Psoas muscle (tissue), 8 donors: ENCODE results near the gene TOP3A. TPM values are rescaled to one million over a fixed set of nuclear protein-coding genes. Genes with fewer than 3 reads are reported as not detected.
A peak's percentile ranks its signal among the peaks of the same experiment; 100 is the strongest.

Experiments
- ATAC-seq, 4 donors: fragments of 200-7000 bp; cut with Tn5 transposase; one replicate each; pipeline ENCODE4 v1.9.1; 2020; ENCODE audit warnings: moderate library complexity in 3 of 4, mild to moderate bottlenecking in 2 of 4
- DNase-seq, 2 donors: peaks; one replicate each; pipeline ENCODE4 v3.0.0-alpha.2; 2020
- H3K27ac ChIP-seq: fragments of 200-600 bp; one replicate; pipeline ENCODE4 v1.8.0; 2022
- H3K27me3 ChIP-seq, 3 donors: fragments of 200-600 bp in 1 of 3; one replicate each; pipeline versions ENCODE4 v1.6.1 to v1.8.0; 2013 to 2022; ENCODE audit warnings: low read length in 2 of 3, mild to moderate bottlenecking in 2 of 3, moderate library complexity in 1 of 3; ENCODE audit not compliant: insufficient read depth in 3 of 3
- H3K36me3 ChIP-seq, 2 donors: fragments of 200-600 bp in 1 of 2; one replicate each; pipeline versions ENCODE4 v1.6.1 to v1.8.0; 2013 to 2022; ENCODE audit warnings: low read depth in 1 of 2, mild to moderate bottlenecking in 1 of 2, moderate library complexity in 1 of 2; ENCODE audit not compliant: insufficient read depth in 1 of 2
- H3K4me1 ChIP-seq: fragments of 200-600 bp; one replicate; pipeline ENCODE4 v1.8.0; 2022
- H3K4me3 ChIP-seq: fragments of 200-600 bp; one replicate; pipeline ENCODE4 v1.8.0; 2022; ENCODE audit warnings: mild to moderate bottlenecking
- H3K9me3 ChIP-seq: fragments of 200-600 bp; one replicate; pipeline ENCODE4 v1.8.0; 2022
- CTCF ChIP-seq: fragments of 200-600 bp; IDR thresholded peaks from one replicate; pipeline ENCODE4 v1.8.0; 2022; ENCODE audit warnings: antibody characterized with exemption
- WGBS, 3 donors: extraction: QIAGEN DNeasy Blood & Tissue Kit; methylation state at CpG; one replicate each; pipeline versions ENCODE4 v1.1.6 to v1.1.7; 2013; 5-methylcytosine and 5-hydroxymethylcytosine counted together
- intact Hi-C, 2 donors: fragments of 100-400 bp; cut with DNase I; formaldehyde crosslinking; loops; one replicate each; pipeline versions ENCODE4 v1.11.0 to v1.14.2; 2022
- polyA plus RNA-seq, 3 donors: library from polyadenylated mRNA; stranded (reverse); fragments of 200-250 nt; gene quantifications; one replicate each; pipeline ENCODE4 v1.2.3, GENCODE V29; 2013
- total RNA-seq, 4 donors: library from RNA; stranded (reverse); fragmentation: NEBNext Ultra II Directional in 2 of 4; extraction: Animal tissue kit (Norgen Biotek cat#: 25700) in 2 of 4; gene quantifications; one replicate each; pipeline versions ENCODE4 v1.2.1 to v1.2.4, GENCODE V29; 2021 to 2023
- donor health status: healthy with polysubstance abuse.
- donor health status: DM: no; HTN: no; CAD: no; lungs with moderate emphysema.
- donor health status: Bipolar disorder and iron deficiency.
- donor health status: healthy.
- donor health status: DM: yes; HTN: yes; CAD: no.
- donor health status: DM: no; HTN: no; CAD: no.
- donor health status: DM: no; HTN: no; CAD: no.
- donor health status: DM: yes; HTN: yes; CAD: no.

TOP3A gene
- total and polyA plus RNA-seq, 7 donors: 8.8 to 24.3 (median 13.6) TPM

DNA sequence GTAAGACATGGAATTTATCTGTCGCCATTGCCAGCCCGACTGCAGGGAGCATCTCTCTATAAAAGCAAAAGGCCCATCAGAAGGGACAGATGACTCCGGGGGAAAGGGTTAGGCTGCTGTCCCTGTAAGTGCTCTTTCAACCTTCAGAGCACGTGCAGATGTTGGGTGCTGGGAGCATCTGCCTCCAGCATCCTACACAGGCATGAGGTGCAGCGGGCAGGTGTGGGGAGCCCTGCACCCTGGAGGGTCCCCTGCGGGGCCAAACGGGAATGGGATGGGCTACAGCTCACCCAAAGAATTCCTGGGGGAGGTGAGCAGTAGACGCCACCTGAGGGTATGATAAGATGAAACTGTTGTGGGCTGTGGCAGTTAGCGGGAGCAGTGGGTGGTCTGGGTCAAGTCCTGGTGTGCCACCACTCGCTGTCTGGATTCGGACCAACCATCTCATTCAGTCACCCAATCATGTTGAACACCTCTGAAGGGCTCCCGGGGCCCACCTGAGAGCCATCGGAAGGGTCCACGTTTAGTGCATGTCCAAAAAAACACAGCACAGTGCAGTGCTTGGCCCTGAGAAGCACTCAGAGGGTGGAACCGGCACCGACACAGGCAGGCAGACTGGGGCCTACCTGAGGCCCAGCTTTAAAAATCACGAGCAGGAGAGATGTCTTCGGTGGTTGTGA lies 4.1 kb upstream of the TOP3A start:
- peaks cover 48% of the 10 kb centered on the region for H3K4me1 ChIP-seq
- 80 to 87% (median 82%) methylated on average over 18 of the region's 18 CpGs for whole genome bisulfite sequencing, 3 donors
- ATAC-seq: no peak
- no peak for DNase-seq
- intact Hi-C loops: loop anchor here in 1 of 2 donors (5.0 kb wide), 1 partner anchor 62 kb away; the partner anchor contains the start of gene FLII
- no peaks in the 10 kb centered on the region for H3K27me3 ChIP-seq
- peaks cover 0 to 67% of the 10 kb centered on the region in 2 donors for H3K36me3 ChIP-seq
- peak overlapping the region; percentile 1 for H3K27ac ChIP-seq
- TF ChIP-seq CTCF: no peak
- H3K9me3 ChIP-seq: no peaks in the 10 kb centered on the region
- H3K4me3 ChIP-seq: peak overlapping the region; percentile 18

DNA sequence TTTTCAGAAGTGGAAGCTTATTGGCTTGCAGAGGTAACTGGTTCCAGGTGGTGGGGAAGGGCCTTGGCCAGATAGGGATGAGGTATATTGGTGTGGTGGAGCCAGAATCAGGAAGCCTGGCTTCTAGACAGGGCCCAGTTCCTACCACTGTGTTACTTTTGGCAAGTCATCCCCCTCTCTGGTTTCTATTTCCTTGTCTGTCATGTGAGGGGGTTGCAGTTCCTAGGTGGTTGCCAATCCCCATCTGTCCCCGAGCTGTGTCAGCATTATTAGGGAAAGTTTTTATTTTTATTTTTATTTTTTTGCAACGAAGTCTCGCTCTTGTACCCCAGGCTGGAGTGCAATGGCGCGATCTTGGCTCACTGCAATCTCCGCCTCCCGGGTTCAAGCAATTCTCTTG lies 3.3 kb upstream of the TOP3A start:
- intact Hi-C loops: loop anchor here in 1 of 2 donors (5.0 kb wide), 1 partner anchor 61 kb away; the partner anchor contains the start of gene FLII
- H3K27ac ChIP-seq: peak overlapping the region; percentile 1
- 80 to 89% (median 86%) methylated on average over 7 of the region's 7 CpGs for whole genome bisulfite sequencing, 3 donors
- H3K9me3 ChIP-seq: no peaks in the 10 kb centered on the region
- H3K4me1 ChIP-seq: peaks cover 56% of the 10 kb centered on the region
- peak overlapping the region; percentile 18 for H3K4me3 ChIP-seq
- ATAC-seq (no peak), DNase-seq (no peak)
- no peak for TF ChIP-seq CTCF
- no peaks in the 10 kb centered on the region for H3K27me3 ChIP-seq
- H3K36me3 ChIP-seq: peaks cover 0 to 60% of the 10 kb centered on the region in 2 donors

DNA sequence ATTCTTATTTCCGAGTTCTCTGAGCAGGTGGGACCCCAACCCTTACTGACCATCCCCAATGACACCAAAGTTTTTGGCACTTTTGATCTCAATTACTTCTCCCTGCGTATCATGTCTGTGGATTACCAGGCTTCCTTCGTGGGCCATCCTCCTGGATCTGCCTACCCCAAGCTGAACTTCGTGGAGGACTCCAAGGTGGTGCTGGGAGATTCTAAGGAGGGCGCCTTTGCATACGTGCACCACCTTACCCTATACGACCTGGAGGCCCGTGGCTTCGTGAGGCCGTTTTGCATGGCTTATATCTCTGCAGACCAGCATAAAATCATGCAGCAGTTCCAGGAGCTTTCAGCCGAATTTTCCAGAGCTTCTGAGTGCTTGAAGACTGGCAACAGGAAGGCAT lies 1.2 kb upstream of the TOP3A start:
- peak overlapping the region; percentile 99 for H3K4me3 ChIP-seq
- 64 to 68% (median 66%) methylated on average over 11 of the region's 11 CpGs for WGBS, 3 donors
- TF ChIP-seq CTCF: no peak
- H3K36me3 ChIP-seq: peaks cover 0 to 65% of the 10 kb centered on the region in 2 donors
- H3K4me1 ChIP-seq: peaks cover 63% of the 10 kb centered on the region
- intact Hi-C loops: loop anchor here in 1 of 2 donors (5.0 kb wide), 1 partner anchor 59 kb away; the partner anchor contains the start of gene FLII
- H3K27ac ChIP-seq: peak overlapping the region; percentile 95
- DNase-seq (no peak), ATAC-seq (no peak)
- no peaks in the 10 kb centered on the region for H3K27me3 ChIP-seq
- no peaks in the 10 kb centered on the region for H3K9me3 ChIP-seq

- intact Hi-C loops: loop anchor here in 1 of 2 donors (5.0 kb wide), 1 partner anchor 58 kb away; the partner anchor contains the start of gene FLII
- H3K4me3 ChIP-seq: peak overlapping the region; percentile 99
- no peaks in the 10 kb centered on the region for H3K9me3 ChIP-seq
- no peaks in the 10 kb centered on the region for H3K27me3 ChIP-seq
- DNase-seq (no peak), ATAC-seq (peak in 1 of 4 donors; percentile 1)
- TF ChIP-seq CTCF: no peak
- H3K4me1 ChIP-seq: peaks cover 63% of the 10 kb centered on the region
- WGBS, 3 donors: 5 to 6% (median 5%) methylated on average over 18 of the region's 18 CpGs
- peak overlapping the region; percentile 95 for H3K27ac ChIP-seq
- H3K36me3 ChIP-seq: peaks cover 0 to 66% of the 10 kb centered on the region in 2 donors
Measured at GRCh38 chr17:18315562-18315922, 748 bp upstream of the TOP3A start.
